GM12891 (cell line): ENCODE results near the gene HIPK2.

Experiments used
- POLR2A ChIP-seq: IDR thresholded peaks from 2 replicates; pipeline ENCODE4 v1.6.1; 2011; ENCODE audit warnings: low read depth, low read length, control low read depth
- POLR2AphosphoS5 ChIP-seq: IDR thresholded peaks from 2 replicates; pipeline ENCODE4 v1.6.1; 2011; ENCODE audit warnings: low read depth, low read length, control low read depth
- SPI1 ChIP-seq: IDR thresholded peaks from 2 replicates; pipeline ENCODE4 v1.6.1; 2011; ENCODE audit warnings: low read depth, low read length, control low read depth
- TAF1 ChIP-seq: IDR thresholded peaks from 2 replicates; pipeline ENCODE4 v1.6.1; 2011; ENCODE audit warnings: low read depth, low read length, control low read depth

DNA sequence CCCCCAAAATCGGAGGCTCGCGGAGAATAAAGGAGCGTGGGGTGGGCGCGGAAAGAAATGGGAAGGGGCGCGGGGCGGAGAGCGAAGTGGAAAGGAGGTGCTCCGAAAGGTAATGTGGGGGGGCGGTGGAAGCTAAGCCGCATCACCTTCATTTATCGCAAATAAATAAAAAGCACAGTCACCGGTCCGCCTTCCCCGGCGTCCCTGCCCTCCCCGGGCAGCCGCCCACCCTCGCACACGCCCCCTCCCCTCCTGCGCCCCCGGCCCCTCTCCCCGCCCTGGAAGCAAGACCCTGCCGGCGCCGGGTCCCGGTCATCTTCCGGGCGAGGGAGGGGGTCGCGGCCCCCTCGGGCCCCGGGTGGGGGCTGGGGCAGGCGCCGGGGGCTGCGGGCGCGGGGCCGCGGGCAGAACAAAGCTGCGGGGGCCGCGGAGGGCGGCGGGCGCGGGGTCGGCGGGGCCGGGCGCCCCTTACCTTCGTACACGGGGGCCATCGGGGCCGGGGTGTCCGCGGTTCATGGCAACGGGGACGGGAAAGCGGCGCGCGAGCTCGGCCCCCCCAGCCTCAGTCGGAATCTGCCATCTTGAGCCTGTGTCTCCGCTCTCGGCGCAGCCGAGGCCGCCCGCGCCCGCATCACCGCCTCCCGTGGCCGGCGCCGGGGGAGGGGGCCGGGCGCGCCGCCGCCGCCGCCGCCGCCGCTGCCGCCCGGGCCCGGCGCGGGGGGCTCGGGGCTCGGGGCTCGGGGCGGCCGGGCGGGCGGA, 486 bp downstream of the HIPK2 start:
- TF ChIP-seq POLR2A (no peak), POLR2AphosphoS5 (no peak), SPI1 (no peak), TAF1 (no peak)
